Measurements from ENCODE around the gene STAG1.

- TF ChIP-seq CTCF (IDR thresholded peaks at IDR 0.05) (no peak), REST (IDR thresholded peaks at IDR 0.05; ENCODE audit: insufficient read depth in 1 of 2, low read depth in 2 of 2, low read length in 1 of 2) (no peak), POLR2AphosphoS5 (IDR thresholded peaks at IDR 0.05; ENCODE audit: low read depth, low read length) (no peak)
Measured at GRCh38 chr3:136584728-136585127, 167.4 kb downstream of the STAG1 start.

Data from Panc1 (cell line).